Testis (tissue), 5 donors: ENCODE results near the gene VWA1. TPM values are rescaled to one million over a fixed set of nuclear protein-coding genes. Genes with fewer than 3 reads are reported as not detected.
A peak's percentile ranks its signal among the peaks of the same experiment; 100 is the strongest.

Experiments used
- DNase-seq: peaks from one replicate; pipeline ENCODE4 v3.0.0-alpha.2; 2019
- H3K27ac ChIP-seq, 2 donors: fragments of 200-600 bp; sonication (generic); one replicate each; pipeline ENCODE4 v1.5.1; 2019
- H3K27me3 ChIP-seq: fragments of 200-600 bp; sonication (generic); one replicate; pipeline ENCODE4 v1.5.1; 2019
- H3K36me3 ChIP-seq: fragments of 200-600 bp; sonication (generic); one replicate; pipeline ENCODE4 v1.5.1; 2017; ENCODE audit warnings: low read depth; ENCODE audit errors: missing control alignments
- H3K4me1 ChIP-seq: fragments of 200-600 bp; sonication (generic); one replicate; pipeline ENCODE4 v1.5.1; 2019
- H3K4me3 ChIP-seq, 2 donors: fragments of 200-600 bp; sonication (generic); one replicate each; pipeline ENCODE4 v1.5.1; 2017 to 2019
- H3K9me3 ChIP-seq: fragments of 200-600 bp; sonication (generic); one replicate; pipeline ENCODE4 v1.5.1; 2017
- CTCF ChIP-seq, 3 experiments: fragments of 450-650 bp in 2 of 3; fragments of 200-600 bp in 1 of 3; sonication (generic) in 1 of 3; IDR thresholded peaks; one replicate each; pipeline ENCODE4 v1.5.1; 2016 to 2019; ENCODE audit warnings: antibody characterized with exemption in 3 of 3, mild to moderate bottlenecking in 2 of 3, moderate library complexity in 1 of 3
- POLR2A ChIP-seq: fragments of 450-650 bp; IDR thresholded peaks from one replicate; pipeline ENCODE4 v1.6.1; 2017; ENCODE audit warnings: antibody characterized with exemption, mild to moderate bottlenecking, moderate library complexity
- WGBS, 2 donors: methylation state at CpG; one replicate each; pipeline ENCODE4 v1.1.5; 2018; 5-methylcytosine and 5-hydroxymethylcytosine counted together
- intact Hi-C: fragments of 100-400 bp; cut with DNase I; formaldehyde crosslinking; loops from one replicate; pipeline ENCODE4 v1.15.1; 2023; ENCODE audit warnings: low total_unique reads
- long read RNA-seq, 2 donors: transcript quantifications; one replicate each; lab custom pipeline, GENCODE V29; 2026
- polyA plus RNA-seq: library from polyadenylated mRNA; stranded (reverse); fragments of 350-450 nt; fragmentation: Illumina TruSeq; extraction: RNeasy Lipid Tissue Mini Kit (QIAGEN cat#74804); gene quantifications from one replicate; pipeline ENCODE4 v1.2.3, GENCODE V29; 2014; ENCODE audit warnings: low read depth, low replicate concordance; ENCODE audit not compliant: insufficient read depth
- total RNA-seq, 2 donors: library from RNA; depleted of rRNA; stranded (reverse); fragments of >200 nt; gene quantifications; one replicate each; pipeline ENCODE4 v1.2.3, GENCODE V29; 2016

VWA1 gene
- total RNA-seq, result 10 to 100 TPM; 64.0 to 90.6 TPM
- polyA plus RNA-seq, result 46.6 TPM
- long read RNA-seq, donor 1, full-length matches to known transcripts, result 29 of 29 reads
- long read RNA-seq, donor 1, partial matches to known transcripts, result 0 of 29 reads
- long read RNA-seq, donor 1, other reads (novel, unspliced or antisense), result 0 of 29 reads
- long read RNA-seq, donor 2, full-length matches to known transcripts, result 13 of 13 reads
- long read RNA-seq, donor 2, partial matches to known transcripts, result 0 of 13 reads
- long read RNA-seq, donor 2, other reads (novel, unspliced or antisense), result 0 of 13 reads

GRCh38 chr1:1435106-1435903, at the start of gene VWA1:
TSS of gene VWA1 (plus strand) at chr1:1435690. CDS start at chr1:1435749, 59 bp downstream.
- no peaks in the 10 kb centered on the region for H3K9me3 ChIP-seq
- intact Hi-C loops, result no loop called here
- DNase-seq, result peak; percentile 86
- H3K36me3 ChIP-seq, result no peaks in the 10 kb centered on the region
- WGBS, 2 donors, result 7 to 57% methylated on average over 7 to 44 of the region's 89 CpGs
- H3K27me3 ChIP-seq, result no peaks in the 10 kb centered on the region
- TF ChIP-seq POLR2A, result no peak
- no peak for TF ChIP-seq CTCF (IDR thresholded peaks at IDR 0.05)
- peaks cover 72% of the 10 kb centered on the region for H3K4me1 ChIP-seq
- peak within 1 kb of the TSS; percentile 59 for H3K4me3 ChIP-seq
- peak within 1 kb of the TSS; percentile 88 to 89 for H3K27ac ChIP-seq

- no peaks in the 10 kb centered on the region for H3K27me3 ChIP-seq
- H3K36me3 ChIP-seq, result no peaks in the 10 kb centered on the region
- no peak overlapping the region for H3K27ac ChIP-seq
- no peaks in the 10 kb centered on the region for H3K9me3 ChIP-seq
- no peak overlapping the region for H3K4me3 ChIP-seq
- WGBS, 2 donors, result 82 to 97% methylated on average over 8 of the region's 8 CpGs
- intact Hi-C loops, result no loop called here
- TF ChIP-seq CTCF (IDR thresholded peaks at IDR 0.05) (no peak), POLR2A (no peak)
- no peaks in the 10 kb centered on the region for H3K4me1 ChIP-seq
- no peak for DNase-seq
These were observed 49.6 kb upstream of the VWA1 start for GRCh38 chr1:1385931-1386330.

GRCh38 chr1:1387098-1388077, 48.1 kb upstream of the VWA1 start:
- H3K4me1 ChIP-seq, result no peaks in the 10 kb centered on the region
- intact Hi-C loops, result no loop called here
- H3K36me3 ChIP-seq, result no peaks in the 10 kb centered on the region
- no peak for DNase-seq
- TF ChIP-seq POLR2A (no peak), CTCF (IDR thresholded peaks at IDR 0.05) (no peak)
- no peak overlapping the region for H3K27ac ChIP-seq
- 95% methylated on average over 36 to 47 of the region's 50 CpGs for WGBS, 2 donors
- no peaks in the 10 kb centered on the region for H3K27me3 ChIP-seq
- H3K9me3 ChIP-seq, result no peaks in the 10 kb centered on the region
- H3K4me3 ChIP-seq, result no peak overlapping the region

- TF ChIP-seq POLR2A, result no peak
- no peak for TF ChIP-seq CTCF (IDR thresholded peaks at IDR 0.05)
- WGBS, 2 donors, result 96 to 99% methylated on average over 14 to 16 of the region's 16 CpGs
- H3K36me3 ChIP-seq, result no peaks in the 10 kb centered on the region
- H3K9me3 ChIP-seq, result no peaks in the 10 kb centered on the region
- H3K27me3 ChIP-seq, result no peaks in the 10 kb centered on the region
- no peak for DNase-seq
- H3K4me1 ChIP-seq, result no peaks in the 10 kb centered on the region
- intact Hi-C loops, result no loop called here
- no peak overlapping the region for H3K27ac ChIP-seq
- no peak overlapping the region for H3K4me3 ChIP-seq
These were observed 47.4 kb upstream of the VWA1 start for GRCh38 chr1:1388078-1388472.
